HepG2 (cell line): Measurements from ENCODE around the gene TC2N. TPM values are rescaled to one million over a fixed set of nuclear protein-coding genes. Genes with fewer than 3 reads are reported as not detected.

Source experiments
- ATAC-seq: fragments of 200-7000 bp; cut with Tn5 transposase; 3 replicates; pipeline ENCODE4 v1.9.1; 2020; ENCODE audit warnings: mild to moderate bottlenecking, moderate library complexity
- BruUV-seq: library from RNA; stranded (reverse); fragments of 400-500 nt; replicated peaks from 2 replicates; lab custom pipeline; 2021; lab: Mats Ljungman, UMichigan
- CTCF ChIA-PET: fragments of 300-600 bp; formaldehyde crosslinking; extraction: SDS; loops from one replicate; lab custom pipeline; 2021; ENCODE audit warnings: low total read pairs, inconsistent platforms, low intra/inter-chr PET ratio; lab: Yijun Ruan, JAX
- POLR2A ChIA-PET: fragments of 350-600 bp; sonication (Branson Sonifier 250); formaldehyde crosslinking; loops from one replicate; lab custom pipeline; 2020; ENCODE audit warnings: antibody characterized with exemption, inconsistent platforms; lab: Yijun Ruan, JAX
- DNase-seq: peaks from one replicate; pipeline ENCODE4 v3.0.0-alpha.2; 2015; ENCODE audit warnings: low spot score
- FAIRE-seq: peaks from 3 replicates; lab custom pipeline; 2011; peaks lifted over from hg19 to GRCh38; lab: Jason Lieb, UNC
- H2AFZ ChIP-seq: one replicate; pipeline ENCODE4 v1.6.1; 2011; ENCODE audit warnings: low read length, inconsistent platforms
- H3K27ac ChIP-seq: fragments of 300-600 bp; 3 replicates; pipeline ENCODE4 v1.8.0; 2011; ENCODE audit warnings: mixed run types, mild to moderate bottlenecking, mixed read lengths, low read length, inconsistent platforms; ENCODE audit not compliant: insufficient read depth; ENCODE audit errors: extremely low read length
- H3K27me3 ChIP-seq, 2 experiments: fragments of 200-600 bp in 1 of 2; 2 replicates in 1 of 2; 3 replicates in 1 of 2; pipeline versions ENCODE4 v1.6.0 to v1.8.0; 2011; ENCODE audit warnings: low read length in 2 of 2, mild to moderate bottlenecking in 2 of 2, moderate library complexity in 2 of 2, inconsistent platforms in 1 of 2; ENCODE audit not compliant: insufficient read depth in 2 of 2, control insufficient read depth in 1 of 2
- H3K36me3 ChIP-seq, 2 experiments: fragments of 200-600 bp in 1 of 2; replicated peaks in 1 of 2; 2 replicates in 1 of 2; 3 replicates in 1 of 2; pipeline versions ENCODE4 v1.5.1 to v1.8.0; 2011; ENCODE audit warnings: low read length in 2 of 2, inconsistent platforms in 1 of 2; ENCODE audit not compliant: insufficient read depth in 2 of 2, control insufficient read depth in 1 of 2
- H3K4me1 ChIP-seq: 2 replicates; pipeline ENCODE4 v1.5.1; 2012; ENCODE audit warnings: low read length, inconsistent platforms; ENCODE audit not compliant: insufficient read depth
- H3K4me2 ChIP-seq: 2 replicates; pipeline ENCODE4 v1.6.0; 2011; ENCODE audit warnings: low read depth, low read length, inconsistent platforms
- H3K4me3 ChIP-seq, 3 experiments: fragments of 200-600 bp in 1 of 3; sonication (generic), shearing (Covaris generic) in 1 of 3; replicated peaks in 1 of 3; 2 replicates each; pipeline ENCODE4 v1.5.1; 2011 to 2016; ENCODE audit warnings: low read length in 3 of 3, inconsistent platforms in 2 of 3, low read depth in 2 of 3, mild to moderate bottlenecking in 2 of 3, control low read depth in 1 of 3, mixed read lengths in 1 of 3; ENCODE audit not compliant: insufficient read depth in 1 of 3
- H3K79me2 ChIP-seq: one replicate; pipeline ENCODE4 v1.6.1; 2011; ENCODE audit warnings: low read length, inconsistent platforms; ENCODE audit not compliant: insufficient read depth
- H3K9ac ChIP-seq: 2 replicates; pipeline ENCODE4 v1.6.0; 2011; ENCODE audit warnings: mild to moderate bottlenecking, low read depth, low read length, inconsistent platforms; ENCODE audit not compliant: insufficient read depth
- H3K9me3 ChIP-seq: 2 replicates; pipeline ENCODE4 v1.5.1; 2012; ENCODE audit warnings: mild to moderate bottlenecking, low read length
- H4K20me1 ChIP-seq: 2 replicates; pipeline ENCODE4 v1.6.0; 2011; ENCODE audit warnings: inconsistent platforms, mild to moderate bottlenecking, low read length, moderate library complexity; ENCODE audit not compliant: insufficient read depth
- AGO1 ChIP-seq: fragments of 200-400 bp; formaldehyde crosslinking; IDR thresholded peaks from 2 replicates; pipeline ENCODE4 v1.6.1; 2017; ENCODE audit warnings: mild to moderate bottlenecking, low read depth, low read length, moderate library complexity; ENCODE audit not compliant: poor library complexity, severe bottlenecking
- AGO2 ChIP-seq: fragments of 200-400 bp; formaldehyde crosslinking; optimal IDR thresholded peaks from 2 replicates; pipeline ENCODE3; 2017; ENCODE audit warnings: mild to moderate bottlenecking, low read depth, low read length, moderate library complexity
- HNRNPUL1 ChIP-seq: fragments of 200-400 bp; formaldehyde crosslinking; IDR thresholded peaks from 2 replicates; pipeline ENCODE4 v1.6.1; 2017; ENCODE audit warnings: low read depth, mild to moderate bottlenecking, low read length, moderate library complexity
- IKZF4 ChIP-seq: sonication (generic); formaldehyde crosslinking; IDR thresholded peaks from 2 replicates; pipeline ENCODE4 v1.5.1; 2020; ENCODE audit warnings: borderline replicate concordance, mild to moderate bottlenecking, low read depth, missing genetic modification reagents; ENCODE audit errors: not compliant biosample characterization
- RFXAP ChIP-seq: sonication (generic); formaldehyde crosslinking; IDR thresholded peaks from 2 replicates; pipeline ENCODE4 v1.4.0; 2020; ENCODE audit warnings: missing genetic modification reagents, borderline replicate concordance
- ZNF235 ChIP-seq: sonication (generic); formaldehyde crosslinking; IDR thresholded peaks from 2 replicates; pipeline ENCODE4 v1.8.1; 2023; ENCODE audit warnings: mild to moderate bottlenecking, missing genetic modification reagents, borderline replicate concordance
- ZNF263 ChIP-seq: sonication (generic); formaldehyde crosslinking; IDR thresholded peaks from 2 replicates; pipeline ENCODE4 v1.4.0; 2020; ENCODE audit warnings: missing genetic modification reagents
- ZNF3 ChIP-seq: IDR thresholded peaks from 2 replicates; pipeline ENCODE4 v1.7.0; 2017; ENCODE audit warnings: inconsistent platforms
- ZNF644 ChIP-seq: IDR thresholded peaks from 2 replicates; pipeline ENCODE4 v1.6.1; 2016; ENCODE audit warnings: low read depth
- WGBS: methylation state at CpG from one replicate; pipeline ENCODE4 v1.1.6; 2017; ENCODE audit warnings: low lambda C conversion rate; 5-methylcytosine and 5-hydroxymethylcytosine counted together
- in situ Hi-C: cut with HindIII; loops from 2 replicates; pipeline ENCODE4 v1.10.0; 2017; ENCODE audit warnings: low pct_unique_long_range_greater_than_20kb; ENCODE audit not compliant: extremely low pct_ligation_motif_present
- intact Hi-C: fragments of 100-400 bp; cut with micrococcal nuclease; formaldehyde crosslinking; loops from one replicate; pipeline ENCODE4 v1.10.0; 2022; ENCODE audit not compliant: unreplicated experiment
- polyA plus RNA-seq, 8 experiments: library from polyadenylated mRNA; depleted of rRNA in 3 of 8; stranded (reverse) in 7 of 8; unstranded in 1 of 8; fragments of >200 nt; fragmentation: Illumina TruSeq in 4 of 8; extraction: Trizol in 4 of 8; gene quantifications; 2 replicates each; pipeline versions ENCODE4 v1.2.1 to v1.2.3, GENCODE V29; 2011 to 2016; ENCODE audit warnings: low read depth in 4 of 8, missing spikeins in 1 of 8, mixed read lengths in 1 of 8; ENCODE audit not compliant: insufficient read depth in 1 of 8
- total RNA-seq, 5 experiments: library from RNA; depleted of rRNA; stranded (reverse); fragments of >200 nt; fragmentation: Illumina TruSeq; extraction: Trizol; gene quantifications; 2 replicates each; pipeline ENCODE4 v1.2.3, GENCODE V29; 2016; ENCODE audit warnings: low read depth in 1 of 5
- TF ChIP-seq, protein P1 (sequence below): sonication (generic); formaldehyde crosslinking; conservative IDR thresholded peaks from 2 replicates; pipeline ENCODE4 v1.5.0; 2020; ENCODE audit warnings: missing genetic modification reagents
- TF ChIP-seq, protein P2 (sequence below): sonication (generic); formaldehyde crosslinking; conservative IDR thresholded peaks from 2 replicates; pipeline ENCODE4 v1.8.1; 2023; ENCODE audit warnings: missing genetic modification reagents
- TF ChIP-seq, protein P3 (sequence below): IDR thresholded peaks from 2 replicates; pipeline ENCODE4 v1.6.1; 2016; ENCODE audit warnings: control low read depth
- TF ChIP-seq, protein P4 (sequence below): sonication (generic); formaldehyde crosslinking; IDR thresholded peaks from 2 replicates; pipeline ENCODE4 v1.8.1; 2023; ENCODE audit warnings: missing genetic modification reagents, inconsistent platforms, borderline replicate concordance

TC2N gene
- total and polyA plus RNA-seq, 2 of the 13 experiments (the other 11 are each of a cell fraction or from before 2014, with no cell fraction given) = 0.03 TPM; not detected in 1

DNA sequence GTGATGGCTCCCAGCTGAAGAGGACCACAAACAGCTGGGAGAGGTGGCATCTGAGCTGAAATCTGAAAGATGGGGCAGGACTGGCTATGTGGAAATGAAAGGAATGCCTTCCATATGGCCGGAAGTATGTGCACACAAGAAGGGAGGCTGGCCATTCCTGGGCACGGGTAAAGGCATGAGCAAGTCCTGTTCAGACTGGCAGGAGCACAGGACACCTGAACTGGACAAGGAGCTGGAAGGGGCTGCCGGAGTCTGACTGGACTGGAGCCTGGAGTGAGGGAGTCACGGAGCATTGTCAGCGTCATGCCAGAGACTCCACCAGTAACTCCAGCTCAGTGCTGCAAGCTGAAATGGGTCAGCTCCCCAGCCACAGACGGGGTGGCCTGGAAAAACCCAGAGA, 11.9 kb upstream of the TC2N start:
- peaks cover 21% of the 10 kb centered on the region for H3K4me1 ChIP-seq
- H3K4me2 ChIP-seq = no peak overlapping the region
- H3K9ac ChIP-seq = no peak overlapping the region
- TF ChIP-seq AGO1 = no peak
- TF ChIP-seq ZNF263 = no peak
- TF ChIP-seq, protein P1, sequence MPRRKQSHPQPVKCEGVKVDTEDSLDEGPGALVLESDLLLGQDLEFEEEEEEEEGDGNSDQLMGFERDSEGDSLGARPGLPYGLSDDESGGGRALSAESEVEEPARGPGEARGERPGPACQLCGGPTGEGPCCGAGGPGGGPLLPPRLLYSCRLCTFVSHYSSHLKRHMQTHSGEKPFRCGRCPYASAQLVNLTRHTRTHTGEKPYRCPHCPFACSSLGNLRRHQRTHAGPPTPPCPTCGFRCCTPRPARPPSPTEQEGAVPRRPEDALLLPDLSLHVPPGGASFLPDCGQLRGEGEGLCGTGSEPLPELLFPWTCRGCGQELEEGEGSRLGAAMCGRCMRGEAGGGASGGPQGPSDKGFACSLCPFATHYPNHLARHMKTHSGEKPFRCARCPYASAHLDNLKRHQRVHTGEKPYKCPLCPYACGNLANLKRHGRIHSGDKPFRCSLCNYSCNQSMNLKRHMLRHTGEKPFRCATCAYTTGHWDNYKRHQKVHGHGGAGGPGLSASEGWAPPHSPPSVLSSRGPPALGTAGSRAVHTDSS (CRISPR knock-in tag) = no peak
- no peak for TF ChIP-seq ZNF235 (CRISPR knock-in tag)
- TF ChIP-seq HNRNPUL1 = no peak
- no peak for TF ChIP-seq IKZF4 (CRISPR knock-in tag)
- no peak for TF ChIP-seq AGO2
- TF ChIP-seq, protein P2, sequence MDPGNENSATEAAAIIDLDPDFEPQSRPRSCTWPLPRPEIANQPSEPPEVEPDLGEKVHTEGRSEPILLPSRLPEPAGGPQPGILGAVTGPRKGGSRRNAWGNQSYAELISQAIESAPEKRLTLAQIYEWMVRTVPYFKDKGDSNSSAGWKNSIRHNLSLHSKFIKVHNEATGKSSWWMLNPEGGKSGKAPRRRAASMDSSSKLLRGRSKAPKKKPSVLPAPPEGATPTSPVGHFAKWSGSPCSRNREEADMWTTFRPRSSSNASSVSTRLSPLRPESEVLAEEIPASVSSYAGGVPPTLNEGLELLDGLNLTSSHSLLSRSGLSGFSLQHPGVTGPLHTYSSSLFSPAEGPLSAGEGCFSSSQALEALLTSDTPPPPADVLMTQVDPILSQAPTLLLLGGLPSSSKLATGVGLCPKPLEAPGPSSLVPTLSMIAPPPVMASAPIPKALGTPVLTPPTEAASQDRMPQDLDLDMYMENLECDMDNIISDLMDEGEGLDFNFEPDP = no peak
- TF ChIP-seq RFXAP (CRISPR knock-in tag) = no peak
- TF ChIP-seq, protein P3, sequence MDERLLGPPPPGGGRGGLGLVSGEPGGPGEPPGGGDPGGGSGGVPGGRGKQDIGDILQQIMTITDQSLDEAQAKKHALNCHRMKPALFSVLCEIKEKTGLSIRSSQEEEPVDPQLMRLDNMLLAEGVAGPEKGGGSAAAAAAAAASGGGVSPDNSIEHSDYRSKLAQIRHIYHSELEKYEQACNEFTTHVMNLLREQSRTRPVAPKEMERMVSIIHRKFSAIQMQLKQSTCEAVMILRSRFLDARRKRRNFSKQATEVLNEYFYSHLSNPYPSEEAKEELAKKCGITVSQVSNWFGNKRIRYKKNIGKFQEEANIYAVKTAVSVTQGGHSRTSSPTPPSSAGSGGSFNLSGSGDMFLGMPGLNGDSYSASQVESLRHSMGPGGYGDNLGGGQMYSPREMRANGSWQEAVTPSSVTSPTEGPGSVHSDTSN (CRISPR knock-in tag) = no peak
- TF ChIP-seq, protein P4, sequence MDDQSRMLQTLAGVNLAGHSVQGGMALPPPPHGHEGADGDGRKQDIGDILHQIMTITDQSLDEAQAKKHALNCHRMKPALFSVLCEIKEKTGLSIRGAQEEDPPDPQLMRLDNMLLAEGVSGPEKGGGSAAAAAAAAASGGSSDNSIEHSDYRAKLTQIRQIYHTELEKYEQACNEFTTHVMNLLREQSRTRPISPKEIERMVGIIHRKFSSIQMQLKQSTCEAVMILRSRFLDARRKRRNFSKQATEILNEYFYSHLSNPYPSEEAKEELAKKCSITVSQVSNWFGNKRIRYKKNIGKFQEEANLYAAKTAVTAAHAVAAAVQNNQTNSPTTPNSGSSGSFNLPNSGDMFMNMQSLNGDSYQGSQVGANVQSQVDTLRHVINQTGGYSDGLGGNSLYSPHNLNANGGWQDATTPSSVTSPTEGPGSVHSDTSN = no peak
- no peak for TF ChIP-seq ZNF644
- no peak for TF ChIP-seq ZNF3 (CRISPR knock-in tag)
- no peaks in the 10 kb centered on the region for H3K9me3 ChIP-seq
- H2AFZ ChIP-seq = no peak overlapping the region
- no peak overlapping the region for H3K4me3 ChIP-seq
- no TSS peak for BruUV-seq
- no peaks in the 10 kb centered on the region for H4K20me1 ChIP-seq
- FAIRE-seq (no peak), ATAC-seq (no peak), DNase-seq (no peak)
- H3K27ac ChIP-seq = no peak overlapping the region
- intact Hi-C loops = no loop called here
- H3K27me3 ChIP-seq = no peaks in the 10 kb centered on the region
- 100% methylated on average over 1 of the region's 6 CpGs for WGBS
- in situ Hi-C loops = no loop called here
- H3K79me2 ChIP-seq = no peaks in the 10 kb centered on the region
- CTCF ChIA-PET = no interaction called here
- H3K36me3 ChIP-seq = no peaks in the 10 kb centered on the region
- POLR2A ChIA-PET = no interaction called here
